A549 (cell line): ENCODE measurements around the gene RNF121.

ENCODE experiments used
- BCL3 ChIP-seq: fragments of >200 bp; sonication (Bioruptor Twin); formaldehyde crosslinking; IDR thresholded peaks from 3 replicates; pipeline ENCODE4 v1.6.1; 2016
- CHD2 ChIP-seq: fragments of 150-350 bp; IDR thresholded peaks from 2 replicates; pipeline ENCODE4 v1.6.1; 2014; ENCODE audit warnings: low read length; ENCODE audit not compliant: partially characterized antibody
- CTCF ChIP-seq: fragments of >200 bp; sonication (Bioruptor Twin); formaldehyde crosslinking; IDR thresholded peaks from 3 replicates; pipeline ENCODE4 v1.5.1; 2016
- FOSL2 ChIP-seq, 2 experiments: fragments of 450-650 bp in 1 of 2; fragments of >200 bp in 1 of 2; sonication (Bioruptor Twin) in 1 of 2; formaldehyde crosslinking; IDR thresholded peaks; 2 replicates each; pipeline versions ENCODE4 v1.5.0 to v1.6.1; 2016 to 2020; ENCODE audit warnings: mild to moderate bottlenecking in 1 of 2, moderate library complexity in 1 of 2
- HOXA7 ChIP-seq: fragments of 250-450 bp; sonication (Bioruptor Pico); IDR thresholded peaks from 2 replicates; pipeline ENCODE4 v1.5.0; 2020; ENCODE audit warnings: mild to moderate bottlenecking, moderate library complexity
- JUN ChIP-seq, 2 experiments: fragments of >200 bp; sonication (Bioruptor Twin); formaldehyde crosslinking; IDR thresholded peaks; 2 replicates in 1 of 2; 3 replicates in 1 of 2; pipeline ENCODE4 v1.6.1; 2016 to 2017
- MAZ ChIP-seq: fragments of 150-350 bp; IDR thresholded peaks from 2 replicates; pipeline ENCODE4 v1.6.1; 2014; ENCODE audit warnings: antibody characterized with exemption, low read depth, low read length, borderline replicate concordance
- NFE2L2 ChIP-seq: fragments of 150-350 bp; conservative IDR thresholded peaks from 2 replicates; pipeline ENCODE4 v1.6.1; 2014; ENCODE audit warnings: low read length
- POLR2A ChIP-seq: IDR thresholded peaks from 2 replicates; pipeline ENCODE4 v1.6.1; 2012; ENCODE audit warnings: mild to moderate bottlenecking, low read length
- REST ChIP-seq: fragments of 200-600 bp; sonication (generic); IDR thresholded peaks from 2 replicates; pipeline ENCODE4 v1.6.1; 2016; ENCODE audit warnings: antibody characterized with exemption, mild to moderate bottlenecking, moderate library complexity
- RFX5 ChIP-seq: fragments of 450-650 bp; IDR thresholded peaks from 2 replicates; pipeline ENCODE4 v1.7.1; 2014; ENCODE audit warnings: antibody characterized with exemption, mild to moderate bottlenecking, moderate library complexity
- TP53 ChIP-seq: fragments of 250-450 bp; sonication (Bioruptor Pico); IDR thresholded peaks from 2 replicates; pipeline ENCODE4 v1.5.0; 2021; ENCODE audit warnings: mild to moderate bottlenecking, moderate library complexity

- no peak for TF ChIP-seq RFX5
- TF ChIP-seq CTCF = no peak
- no peak for TF ChIP-seq NFE2L2
- no peak; the same call in 2 of the 3 replicates for TF ChIP-seq BCL3
- no peak for TF ChIP-seq JUN (IDR thresholded peaks at IDR 0.05)
- TF ChIP-seq TP53 = no peak
- no peak for TF ChIP-seq HOXA7 (CRISPR knock-in tag)
- TF ChIP-seq CHD2 = no peak
- no peak for TF ChIP-seq FOSL2 (IDR thresholded peaks at IDR 0.05)
- no peak for TF ChIP-seq FOSL2 (CRISPR knock-in tag; IDR thresholded peaks at IDR 0.05)
- no peak for TF ChIP-seq REST
- TF ChIP-seq POLR2A = no peak
- no peak for TF ChIP-seq MAZ
Measured at GRCh38 chr11:71948314-71949027, 19.6 kb downstream of the RNF121 start.
